ENCODE data around the gene NALCN.
"Not testable (repeated sequence)": the region's sequence is repeated elsewhere in the genome, so short reads cannot be mapped to it uniquely, and the experiment has no call there.

Gene NALCN

DNA sequence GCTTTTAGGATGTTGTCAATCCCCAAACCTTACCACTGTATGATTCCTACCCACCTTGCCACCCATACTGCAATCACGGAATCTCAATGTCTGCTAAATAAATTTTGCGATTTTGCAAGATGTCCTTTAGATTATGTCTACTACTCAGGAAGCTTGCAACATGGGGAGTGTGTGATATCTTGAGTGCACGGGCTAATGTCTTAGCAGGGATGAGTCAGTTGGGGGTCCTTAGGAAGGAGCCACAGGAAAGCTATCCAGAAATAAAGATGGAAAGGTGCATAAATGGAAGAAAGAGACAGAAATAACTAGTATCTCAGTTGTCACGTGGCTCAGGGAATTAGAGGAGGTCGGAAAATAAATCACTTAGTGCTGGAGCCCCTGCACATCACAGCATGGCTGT, 77.1 kb downstream of the NALCN start:
- DNase-seq = no peak

DNA sequence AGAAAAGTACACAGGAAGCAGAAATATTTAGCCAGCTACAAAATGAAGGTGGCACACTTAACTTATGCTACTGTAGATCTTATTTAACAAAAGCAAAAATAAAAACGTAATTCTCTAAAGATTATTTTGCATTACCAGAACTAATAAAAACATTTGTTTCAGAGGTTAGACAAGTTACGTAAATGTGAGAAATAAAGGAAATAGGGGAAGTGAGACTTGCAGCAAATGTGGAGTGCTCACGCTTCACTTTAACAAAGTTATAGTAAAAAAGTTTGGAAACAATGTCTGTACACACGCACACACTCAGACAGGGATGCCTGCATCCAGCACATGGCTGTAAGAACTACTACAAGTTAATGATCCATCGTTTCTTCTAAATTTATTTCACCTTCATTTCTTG, 83.7 kb downstream of the NALCN start:
- no peak for DNase-seq

DNA sequence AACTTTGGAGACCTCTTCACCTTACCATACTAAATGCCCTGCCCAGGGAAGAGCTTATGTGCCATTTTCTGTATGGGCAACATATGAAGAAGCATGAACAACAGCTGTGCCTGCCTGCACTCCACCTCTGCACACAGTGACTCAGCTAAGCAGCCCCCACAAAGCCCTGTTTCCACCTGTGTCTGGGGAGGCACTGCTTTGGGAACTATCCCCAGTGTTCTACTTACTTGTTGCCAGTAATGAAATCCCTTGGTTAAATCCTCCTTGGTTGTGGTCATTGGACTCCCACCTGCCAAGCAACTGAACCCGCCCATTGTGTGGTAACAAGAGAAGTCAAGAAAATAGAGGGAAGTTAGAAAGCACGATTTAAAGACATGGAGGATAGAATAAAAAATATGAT, 84.6 kb downstream of the NALCN start:
- no peak for DNase-seq

DNA sequence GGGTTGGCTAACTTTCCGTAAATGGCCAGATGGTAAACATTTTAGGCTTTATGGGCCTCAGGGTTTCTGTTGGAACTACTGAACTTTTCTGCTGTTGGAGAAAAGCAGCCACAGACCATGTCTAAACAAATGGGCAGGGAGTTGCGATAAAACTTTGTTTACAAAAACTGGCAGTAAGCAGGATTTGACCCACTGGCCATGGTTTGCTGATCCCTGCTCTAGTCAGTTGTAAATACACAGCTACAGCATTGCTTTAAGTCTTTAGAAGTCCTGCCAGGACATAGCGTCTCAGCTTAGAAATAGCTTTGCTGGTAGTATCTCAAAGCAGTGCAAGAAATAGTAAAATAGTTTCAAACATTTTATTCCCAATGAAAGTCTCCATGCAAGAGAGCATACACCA, 88.4 kb downstream of the NALCN start:
- no peak for DNase-seq

DNA sequence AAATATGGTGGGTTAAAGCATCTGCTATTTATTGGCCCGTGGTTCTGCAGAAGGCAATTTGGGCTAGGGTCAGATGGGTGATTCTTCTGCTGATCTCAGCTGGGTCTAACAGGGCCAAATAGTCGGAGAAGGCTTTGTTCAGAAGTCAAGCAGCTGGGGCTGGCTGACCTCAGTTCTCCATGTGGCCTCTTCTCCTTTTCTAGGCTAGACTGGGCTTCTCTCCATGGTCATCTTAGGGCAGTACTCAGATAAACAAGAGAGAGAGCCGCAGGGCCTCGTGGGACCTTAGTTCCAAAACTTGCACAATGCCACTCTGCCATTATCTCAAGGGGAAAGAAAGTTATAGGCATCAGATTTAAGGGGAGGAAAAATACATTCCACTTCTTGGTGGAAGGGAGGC, 89.6 kb downstream of the NALCN start:
- no peak for DNase-seq

DNA sequence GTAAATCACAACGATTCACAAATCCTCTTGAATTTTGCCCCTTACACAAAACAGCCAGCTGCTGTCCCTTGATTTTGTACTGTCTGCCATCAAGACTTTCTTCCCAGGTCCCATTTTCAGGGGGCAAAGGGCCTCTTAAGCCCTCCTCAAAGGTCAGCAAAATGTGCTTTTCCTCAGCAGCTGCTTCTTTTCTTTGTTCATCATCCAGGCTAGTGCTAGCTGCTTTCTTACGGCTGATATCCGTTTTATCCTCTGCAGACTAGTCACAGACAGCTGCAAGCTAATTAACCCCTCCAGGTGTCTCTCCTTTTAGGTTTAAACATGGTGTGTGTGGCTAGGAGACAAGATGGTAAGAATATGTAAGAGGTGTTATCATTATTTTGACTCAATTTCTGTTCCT, 90.9 kb downstream of the NALCN start:
- DNase-seq = no peak

DNA sequence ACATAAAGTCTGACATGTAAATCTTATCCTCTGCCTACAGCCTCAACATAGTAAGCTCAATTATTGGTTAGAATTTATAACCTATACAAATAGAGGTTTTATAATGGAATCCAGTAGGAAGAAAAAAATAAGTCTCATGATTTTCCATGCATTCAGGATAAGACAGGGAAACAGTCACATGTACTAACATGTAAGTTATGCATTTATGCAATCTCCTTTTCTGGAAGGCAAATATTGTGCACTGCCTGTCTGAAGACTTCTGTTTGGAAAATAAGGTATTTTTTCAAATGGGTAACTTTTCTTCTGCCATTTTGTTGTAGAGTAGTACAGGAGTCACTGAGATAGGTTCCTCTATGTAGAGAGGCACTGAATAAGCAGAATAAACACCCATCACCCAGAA, 92.7 kb downstream of the NALCN start:
- no peak for DNase-seq

DNA sequence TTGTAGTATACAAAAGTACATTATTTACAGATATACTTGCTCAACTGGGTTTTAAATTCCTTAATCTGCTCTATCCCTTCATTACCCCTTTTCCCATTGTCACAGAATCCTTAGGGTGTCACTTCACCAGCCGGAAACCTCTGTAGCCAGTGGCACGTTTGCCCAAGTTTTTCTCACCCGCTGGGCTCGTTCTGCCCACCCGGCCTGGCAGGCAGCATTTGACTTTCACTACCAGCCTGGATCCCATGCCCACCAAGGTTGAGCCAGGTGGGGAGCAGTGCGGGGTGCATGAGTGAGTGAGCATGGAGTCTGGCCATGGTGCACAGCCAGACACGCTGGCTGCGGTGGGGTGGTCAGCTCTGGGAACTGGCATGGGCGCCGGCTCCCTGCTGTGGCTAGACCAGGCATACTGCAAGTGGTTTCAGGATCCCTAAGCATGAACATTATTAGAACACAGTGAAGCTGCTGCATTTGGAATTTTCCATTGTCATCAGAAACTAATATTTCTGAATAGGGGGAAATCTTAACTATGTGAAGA, 98.3 kb downstream of the NALCN start:
- DNase-seq = no peak

DNA sequence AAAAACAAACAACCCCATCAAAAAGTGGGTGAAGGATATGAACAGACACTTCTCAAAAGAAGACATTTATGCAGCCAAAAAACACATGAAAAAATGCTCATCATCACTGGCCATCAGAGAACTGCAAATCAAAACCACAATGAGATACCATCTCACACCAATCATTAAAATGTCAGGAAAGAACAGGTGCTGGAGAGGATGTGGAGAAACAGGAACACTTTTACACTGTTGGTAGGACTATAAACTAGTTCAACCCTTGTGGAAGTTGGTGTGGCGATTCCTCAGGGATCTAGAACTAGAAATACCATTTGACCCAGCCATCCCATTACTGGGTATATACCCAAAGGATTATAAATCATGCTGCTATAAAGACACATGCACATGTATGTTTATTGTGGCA, 102.8 kb downstream of the NALCN start:
- not testable (repeated sequence) for DNase-seq

DNA sequence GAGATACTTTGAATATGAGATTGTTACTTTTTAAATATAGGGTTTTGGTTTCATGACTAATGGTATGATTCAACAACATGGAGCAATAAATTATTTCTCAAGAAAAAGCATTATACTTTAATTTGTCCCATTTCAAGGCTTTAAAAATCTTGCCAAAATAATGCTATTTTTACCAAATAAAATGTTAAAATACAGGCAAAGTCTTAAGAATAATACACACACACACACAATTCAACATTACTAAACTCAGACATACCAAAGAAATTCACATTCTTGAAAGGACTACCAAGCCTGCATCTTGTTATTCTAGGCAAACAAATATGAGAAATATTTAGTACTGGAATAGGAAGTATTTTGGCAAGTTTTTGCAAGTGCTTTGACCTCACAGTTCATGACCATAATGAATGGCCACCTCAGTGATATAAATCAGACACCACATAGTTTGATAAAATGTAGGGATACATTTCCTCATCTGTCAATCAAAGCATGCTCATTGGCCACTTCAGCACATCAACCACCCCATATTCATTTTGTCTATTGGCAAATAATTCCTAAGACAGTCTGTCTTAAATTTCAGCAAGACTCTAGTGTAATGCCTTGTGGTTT, 107.2 kb downstream of the NALCN start:
- DNase-seq = peak; percentile 96

DNA sequence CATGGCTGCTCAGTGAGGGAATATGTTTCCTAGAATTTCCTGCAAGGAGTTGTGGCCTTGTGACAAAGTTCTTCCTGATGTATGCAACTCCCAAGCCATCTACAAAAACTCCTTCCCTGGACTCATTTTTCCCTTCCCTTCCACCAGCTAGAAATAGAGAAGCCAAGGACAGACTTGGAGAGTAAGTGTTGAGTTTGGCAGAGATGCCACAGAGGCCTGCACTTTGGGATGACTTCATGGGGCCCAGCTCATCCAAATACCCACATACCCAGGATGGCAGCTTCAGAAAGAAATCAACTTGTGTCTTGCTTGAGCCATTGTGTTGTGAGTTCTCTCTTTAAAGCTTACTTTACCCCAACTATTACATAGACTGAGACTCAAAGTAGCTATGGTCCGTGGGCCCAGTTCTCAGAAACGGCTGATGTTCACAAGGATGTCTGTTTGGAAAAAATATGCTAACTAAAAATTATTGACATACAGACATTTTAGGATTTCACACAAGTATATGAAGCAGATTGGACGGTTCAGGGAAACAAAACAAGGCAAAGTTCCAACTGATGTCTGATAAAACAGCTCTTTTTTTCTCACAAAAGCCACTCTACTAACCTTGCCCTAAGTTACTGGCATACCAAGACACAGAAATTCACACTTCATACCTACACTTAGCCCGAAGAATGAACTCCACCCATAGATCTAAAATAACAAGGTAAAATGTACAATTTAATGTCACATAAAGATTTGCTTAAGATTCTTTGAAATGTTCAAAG, 107.9 kb downstream of the NALCN start:
- peak; percentile 38 for DNase-seq

DNA sequence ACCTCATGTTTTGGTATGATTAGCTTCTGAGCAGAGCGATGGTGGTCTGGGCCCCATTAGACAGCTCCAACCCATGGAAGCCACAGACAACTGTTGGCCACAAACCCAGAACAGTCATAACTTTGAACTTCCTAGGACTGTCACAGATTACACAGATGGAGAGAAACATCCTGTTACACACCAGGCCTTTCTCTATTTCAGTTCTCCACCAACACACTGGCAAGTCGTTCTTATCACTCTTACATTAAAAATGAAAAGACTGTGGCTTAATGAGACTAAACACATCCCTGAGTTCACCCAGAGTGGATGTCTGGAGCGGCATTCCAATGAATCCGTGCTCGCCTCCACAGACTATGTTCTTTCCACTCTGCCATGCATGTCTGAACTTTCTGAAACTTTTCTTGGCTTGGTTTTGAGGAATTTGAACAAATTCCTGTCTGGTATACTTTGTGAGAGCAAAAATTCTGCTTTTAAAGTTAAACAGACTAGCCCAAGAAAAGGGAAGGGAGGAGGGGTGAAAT, 109.1 kb downstream of the NALCN start:
- peak; percentile 97 for DNase-seq

DNA sequence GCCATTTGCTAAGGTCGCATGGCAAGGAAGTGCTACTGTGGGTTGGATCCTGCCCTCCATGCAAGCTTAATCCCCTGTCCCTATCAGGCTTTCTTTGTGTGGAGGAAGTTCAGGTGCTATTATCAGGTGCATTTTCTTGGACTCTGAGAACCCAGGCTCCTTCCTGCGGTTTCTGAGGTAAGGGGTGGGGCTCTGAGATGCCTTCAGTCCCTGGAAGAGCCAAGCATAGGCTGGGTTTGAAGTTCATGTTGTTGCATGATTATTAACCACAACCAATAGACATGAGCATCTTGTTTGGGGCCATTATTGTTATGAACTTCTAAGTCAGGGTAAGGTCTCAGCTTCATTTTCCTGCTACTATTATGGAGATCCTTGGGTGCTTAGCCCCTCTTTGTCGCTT, 109.5 kb downstream of the NALCN start:
- no peak for DNase-seq

DNA sequence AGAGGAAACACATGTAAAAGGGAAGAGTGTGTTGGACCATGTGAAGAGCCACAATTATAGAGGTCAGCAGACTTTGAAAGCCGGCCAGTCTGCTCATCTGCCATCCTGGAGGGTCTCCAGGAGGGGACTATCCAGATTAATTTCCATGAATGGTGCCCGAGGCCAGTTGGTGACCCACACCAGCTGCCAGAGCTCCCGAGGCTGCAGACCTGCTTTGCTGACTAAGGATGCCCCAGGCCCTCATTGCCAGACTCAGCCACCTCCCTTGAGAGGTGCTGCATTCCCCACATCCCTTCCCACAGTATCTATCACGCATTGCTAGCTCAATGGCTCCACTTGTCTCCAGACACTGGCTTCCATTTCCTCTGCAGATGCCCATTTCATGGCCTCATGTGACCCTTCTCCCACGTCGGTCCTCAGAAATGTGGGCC, 110.3 kb downstream of the NALCN start:
- peak; percentile 26 for DNase-seq

DNA sequence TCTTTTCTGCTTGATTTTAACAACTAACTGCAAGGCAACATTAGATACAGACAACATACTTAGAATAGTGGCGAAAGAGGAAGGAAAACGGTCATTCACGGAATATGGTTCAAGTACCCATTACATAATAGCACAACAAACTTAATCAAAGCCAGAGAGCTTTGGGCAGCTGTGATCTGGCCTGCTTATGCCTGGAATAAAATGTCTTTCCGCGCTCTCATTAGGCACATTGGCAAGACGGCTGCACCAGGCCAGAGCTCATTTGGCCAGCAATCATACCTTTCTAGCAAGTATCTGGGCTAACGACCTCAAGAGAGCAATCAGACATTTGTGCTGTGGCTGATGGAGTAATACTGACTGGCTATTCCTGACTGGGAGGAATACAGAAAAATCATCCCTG, 112.8 kb downstream of the NALCN start:
- no peak for DNase-seq

DNA sequence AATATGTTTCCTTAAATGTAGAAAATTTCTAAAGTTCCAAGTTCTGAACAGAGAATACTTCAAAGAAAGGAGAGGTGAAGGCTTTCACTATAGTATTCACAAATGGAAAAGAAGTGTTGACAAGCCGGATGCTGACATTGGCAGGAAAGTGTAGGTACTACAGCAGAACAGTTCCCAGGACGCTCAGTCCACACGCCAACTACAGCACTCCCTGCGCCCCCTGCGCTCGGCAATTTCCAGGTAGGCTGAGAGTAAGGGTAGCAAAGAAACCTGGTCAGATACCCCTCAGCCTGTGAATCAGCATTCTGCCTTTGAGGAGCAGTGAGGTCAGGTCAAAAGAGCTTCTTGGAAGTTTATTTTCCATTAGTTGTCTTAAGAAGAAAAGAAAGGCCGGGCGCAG, 115.3 kb downstream of the NALCN start:
- no peak for DNase-seq

DNA sequence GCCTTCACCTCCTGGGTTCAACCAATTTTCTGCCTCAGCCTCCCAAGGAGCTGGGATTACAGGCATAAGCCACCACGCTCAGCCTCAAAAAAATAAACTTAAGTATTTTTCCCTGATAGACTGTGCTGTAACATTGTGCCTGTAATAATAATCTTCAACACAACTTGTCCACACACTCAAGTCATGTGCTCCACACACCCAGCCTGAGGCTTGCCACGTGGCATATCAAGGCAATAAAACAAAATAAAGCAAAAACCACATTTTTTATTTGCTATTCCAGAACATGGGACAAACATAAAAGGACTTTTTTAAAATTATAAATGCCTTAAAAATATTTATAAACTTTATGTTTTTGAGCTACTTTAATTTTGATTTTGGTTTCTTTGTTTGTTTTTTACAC, 115.8 kb downstream of the NALCN start:
- no peak for DNase-seq

DNA sequence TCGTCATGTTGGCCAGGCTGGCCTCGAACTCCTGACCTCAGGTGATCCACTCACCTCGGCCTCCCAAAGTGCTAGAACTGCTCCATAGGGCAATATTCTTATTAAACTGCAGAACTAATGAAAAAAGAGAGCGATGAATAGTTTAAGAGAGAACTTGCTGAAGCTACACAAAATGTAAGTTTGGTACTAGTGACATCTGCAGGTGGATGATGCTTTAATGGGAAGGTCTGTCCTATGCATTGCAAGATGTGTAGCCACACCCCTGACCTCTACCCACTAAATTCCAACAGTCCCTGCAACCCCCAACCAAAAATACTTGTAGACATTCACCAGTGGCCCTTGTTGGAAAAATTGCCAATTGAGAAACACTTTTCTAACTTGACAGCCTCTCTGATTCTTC, 117.8 kb downstream of the NALCN start:
- no peak for DNase-seq

DNA sequence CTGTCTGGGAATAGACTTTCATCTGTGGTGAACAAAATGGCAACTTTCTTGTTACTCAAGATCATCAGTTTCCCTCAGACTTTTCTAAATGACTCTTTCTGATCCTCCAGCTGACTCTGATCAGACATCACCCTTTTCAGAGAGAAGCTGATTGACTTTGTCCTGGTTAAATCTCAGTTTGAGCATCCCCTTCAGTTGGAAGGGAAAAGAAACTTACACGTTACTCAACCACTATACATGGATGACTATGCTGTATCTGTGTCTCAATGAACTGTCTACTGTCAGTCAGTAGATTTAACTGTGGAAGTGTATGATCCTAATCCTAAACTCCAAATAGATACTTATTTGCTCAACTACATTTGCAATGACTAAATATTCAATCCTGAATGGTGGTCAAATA, 118.5 kb downstream of the NALCN start:
- no peak for DNase-seq

DNA sequence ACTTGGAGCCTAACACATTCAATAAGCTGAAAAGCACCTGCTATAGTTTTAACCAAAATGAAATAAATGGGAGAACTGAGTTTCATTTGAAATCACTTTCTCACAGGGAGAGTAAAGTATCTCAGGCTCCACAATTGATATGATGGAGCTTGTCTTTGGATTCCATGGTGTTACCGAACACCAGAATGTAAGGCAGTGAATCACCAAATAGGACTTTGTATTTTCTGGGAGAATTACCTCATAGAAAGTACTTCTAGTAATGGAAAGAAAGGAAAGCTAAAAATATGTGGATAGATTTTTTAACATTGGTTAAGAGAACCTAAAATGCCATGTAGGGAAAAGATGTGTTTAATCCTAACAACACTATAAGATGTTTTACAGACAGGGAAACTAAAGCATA, 123.6 kb downstream of the NALCN start:
- DNase-seq = peak; percentile 47

DNA sequence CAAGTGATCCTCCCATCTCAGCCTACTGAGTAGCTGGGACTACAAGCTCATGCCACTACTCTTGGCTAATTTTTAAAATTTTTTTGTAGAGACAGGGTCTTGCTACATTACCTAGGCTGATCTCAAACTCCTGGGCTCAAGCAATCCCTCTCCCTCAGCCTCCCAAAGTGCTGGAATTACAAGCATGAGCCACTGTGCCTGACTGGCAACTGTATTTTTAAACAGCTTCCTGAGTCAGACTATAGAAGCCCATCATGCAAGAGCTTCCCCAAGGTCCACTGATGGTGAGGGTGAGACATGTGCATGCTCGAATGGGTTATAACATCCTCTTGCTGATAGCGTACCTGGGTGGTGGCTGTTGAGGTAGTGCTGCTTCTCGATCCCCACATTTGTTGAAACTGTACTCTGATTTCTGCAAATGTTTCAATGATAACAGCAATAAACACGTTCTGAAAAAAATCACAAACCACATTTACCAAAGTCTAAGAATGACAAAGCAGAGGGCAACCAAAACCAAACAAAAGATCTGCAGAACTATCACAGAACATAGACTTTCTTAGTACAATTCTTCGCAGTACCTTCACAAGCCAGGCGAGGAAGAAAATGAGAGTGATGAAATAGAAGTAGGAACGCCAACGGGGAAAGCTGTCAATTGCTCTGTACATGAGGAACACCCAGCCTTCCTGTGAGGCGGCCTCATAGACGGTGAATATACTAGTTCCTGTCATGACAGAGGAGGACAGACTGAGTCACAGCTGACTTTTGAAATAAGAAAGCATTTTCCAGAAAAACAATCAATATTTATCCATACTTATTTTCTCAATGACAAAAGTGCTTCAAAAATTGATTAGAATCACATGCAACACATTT, 124.4 kb downstream of the NALCN start:
- DNase-seq = peak; percentile 36

DNA sequence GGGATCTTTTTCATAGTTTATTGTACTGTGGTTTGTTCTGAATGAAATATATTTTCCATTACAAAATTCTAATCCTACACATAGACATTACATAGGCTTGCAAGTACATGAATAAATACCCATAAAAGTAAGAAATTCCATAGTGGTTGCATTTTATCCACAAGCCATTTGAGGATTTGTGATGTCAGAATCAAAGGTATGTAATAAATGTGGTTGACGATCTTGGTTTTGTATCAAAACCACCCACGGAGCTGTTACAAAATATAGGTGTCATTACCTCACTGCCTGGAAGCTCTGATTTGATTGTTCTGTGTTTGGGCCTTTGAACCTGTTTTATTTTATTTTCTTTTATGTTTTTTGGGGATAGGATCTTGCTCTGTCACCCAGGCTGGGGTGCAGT, 125.1 kb downstream of the NALCN start:
- peak; percentile 71 for DNase-seq

DNA sequence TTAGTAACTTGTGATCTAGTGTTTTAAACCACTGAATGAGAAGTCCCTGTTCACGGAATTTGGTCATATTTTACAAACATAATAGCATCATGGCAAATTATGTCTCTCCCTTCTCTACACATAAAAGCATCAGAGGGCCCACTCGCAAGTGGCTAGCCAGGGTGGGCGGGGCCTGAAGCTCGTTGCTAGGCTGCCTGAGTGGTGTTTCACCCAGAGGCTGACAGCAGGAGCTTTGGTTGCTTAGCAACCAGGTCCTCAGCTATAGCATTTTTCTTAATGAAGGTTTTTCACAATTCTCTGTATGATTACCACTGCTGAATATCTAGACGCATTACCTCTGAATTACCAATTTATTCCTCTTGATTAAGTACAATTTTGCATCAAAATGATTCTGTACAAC, 126.5 kb downstream of the NALCN start:
- DNase-seq = peak; percentile 69

Measured in fibroblast of skin of scalp (primary cell).